GM12878 (cell line): ENCODE results near the gene DNAH17. TPM values are rescaled to one million over a fixed set of nuclear protein-coding genes. Genes with fewer than 3 reads are reported as not detected.
A peak's percentile ranks its signal among the peaks of the same experiment; 100 is the strongest.

Experiments
- ATAC-seq: fragments of 200-7000 bp; cut with Tn5 transposase; 3 replicates; pipeline ENCODE4 v1.9.1; 2020; ENCODE audit warnings: mild to moderate bottlenecking, moderate library complexity
- BruUV-seq: library from RNA; stranded (reverse); fragments of 400-500 nt; replicated peaks from 2 replicates; lab custom pipeline; 2021; lab: Mats Ljungman, UMichigan
- CTCF ChIA-PET: fragments of 300-600 bp; sonication (Branson Sonifier 250); formaldehyde crosslinking; extraction: SDS; loops from one replicate; lab custom pipeline; 2021; ENCODE audit warnings: inconsistent platforms; lab: Yijun Ruan, JAX
- POLR2A ChIA-PET: fragments of 350-600 bp; formaldehyde crosslinking; extraction: SDS; loops from one replicate; lab custom pipeline; 2021; ENCODE audit warnings: inconsistent platforms; lab: Charles Lee
- RAD21 ChIA-PET: fragments of 300-600 bp; sonication (Branson Sonifier 250); formaldehyde crosslinking; loops from one replicate; lab custom pipeline; 2023; ENCODE audit warnings: antibody characterized with exemption; ENCODE audit not compliant: unreplicated experiment; lab: Charles Lee
- SMC1A ChIA-PET: fragments of 300-600 bp; sonication (Branson Sonifier 250); formaldehyde crosslinking; loops from one replicate; lab custom pipeline; 2023; ENCODE audit not compliant: unreplicated experiment, uncharacterized antibody; lab: Charles Lee
- DNase-seq: peaks from one replicate; pipeline ENCODE4 v3.0.0-alpha.2; 2011; ENCODE audit warnings: low read depth, low spot score
- FAIRE-seq: peaks from 3 replicates; lab custom pipeline; 2011; peaks lifted over from hg19 to GRCh38; lab: Jason Lieb, UNC
- H2AFZ ChIP-seq: 2 replicates; pipeline ENCODE4 v1.6.0; 2011; ENCODE audit warnings: low read depth, low read length, control low read depth; ENCODE audit not compliant: control insufficient read depth
- H3K27ac ChIP-seq: 2 replicates; pipeline ENCODE4 v1.5.1; 2011; ENCODE audit warnings: control low read depth; ENCODE audit not compliant: control insufficient read depth, insufficient read depth
- H3K27me3 ChIP-seq, 2 experiments: replicated peaks in 1 of 2; 2 replicates each; pipeline versions ENCODE4 v1.6.0 to v1.6.1; 2011; ENCODE audit warnings: low read length in 1 of 2; ENCODE audit not compliant: control insufficient read depth in 2 of 2, insufficient read depth in 2 of 2
- H3K36me3 ChIP-seq, 2 experiments: 2 replicates each; pipeline ENCODE4 v1.5.1; 2011; ENCODE audit warnings: low read length in 1 of 2; ENCODE audit not compliant: control insufficient read depth in 2 of 2, insufficient read depth in 2 of 2
- H3K4me1 ChIP-seq: 2 replicates; pipeline ENCODE4 v1.6.1; 2011; ENCODE audit warnings: mild to moderate bottlenecking, low read length, moderate library complexity, mixed read lengths; ENCODE audit not compliant: control insufficient read depth, insufficient read depth
- H3K4me2 ChIP-seq: 2 replicates; pipeline ENCODE4 v1.6.0; 2011; ENCODE audit warnings: control low read depth; ENCODE audit not compliant: control insufficient read depth, insufficient read depth
- H3K4me3 ChIP-seq: fragments of 200-600 bp; sonication (generic); 2 replicates; pipeline ENCODE4 v1.5.1; 2016
- H3K79me2 ChIP-seq: 2 replicates; pipeline ENCODE4 v1.6.0; 2011; ENCODE audit warnings: low read length; ENCODE audit not compliant: control insufficient read depth, insufficient read depth
- H3K9ac ChIP-seq: 2 replicates; pipeline ENCODE4 v1.8.0; 2011; ENCODE audit warnings: low read length, control low read depth, mixed read lengths; ENCODE audit not compliant: control insufficient read depth, insufficient read depth
- H3K9me3 ChIP-seq: replicated peaks from 3 replicates; pipeline ENCODE4 v1.5.1; 2011; ENCODE audit warnings: mild to moderate bottlenecking, low read length; ENCODE audit not compliant: control insufficient read depth, insufficient read depth
- H4K20me1 ChIP-seq: 2 replicates; pipeline ENCODE4 v1.6.0; 2011; ENCODE audit not compliant: control insufficient read depth, insufficient read depth
- ATF7 ChIP-seq: fragments of 450-650 bp; IDR thresholded peaks from 2 replicates; pipeline ENCODE4 v1.6.1; 2016; ENCODE audit warnings: low read depth, mild to moderate bottlenecking
- CHD2 ChIP-seq: IDR thresholded peaks from 2 replicates; pipeline ENCODE4 v1.6.1; 2011; ENCODE audit warnings: low read depth, low read length, improper control_type of control experiment, borderline replicate concordance
- POLR2AphosphoS5 ChIP-seq: IDR thresholded peaks from 2 replicates; pipeline ENCODE4 v1.6.1; 2011; ENCODE audit warnings: mild to moderate bottlenecking, low read length, inconsistent platforms
- SMARCA5 ChIP-seq: fragments of 450-650 bp; IDR thresholded peaks from 2 replicates; pipeline ENCODE4 v1.6.1; 2017; ENCODE audit warnings: mild to moderate bottlenecking
- WGBS: methylation state at CpG from one replicate; pipeline ENCODE4 v1.1.6; 2016; ENCODE audit warnings: low lambda C conversion rate; ENCODE audit not compliant: insufficient replicate concordance, insufficient coverage; ENCODE audit errors: missing lambda C conversion rate; 5-methylcytosine and 5-hydroxymethylcytosine counted together
- in situ Hi-C: fragments of 300-500 bp; cut with MboI; formaldehyde crosslinking; loops from 9 replicates; pipeline ENCODE4 v1.14.3; 2018; ENCODE audit warnings: mixed read lengths
- intact Hi-C: fragments of 100-400 bp; cut with micrococcal nuclease; formaldehyde crosslinking; loops from one replicate; pipeline ENCODE4 v1.14.2; 2022; ENCODE audit not compliant: unreplicated experiment
- polyA plus RNA-seq, 11 experiments: library from polyadenylated mRNA; depleted of rRNA in 4 of 11; unstranded in 6 of 11; stranded (reverse) in 5 of 11; fragments of >200 nt; fragmentation: Nextera tagmentation in 4 of 11; fragmentation: Illumina TruSeq in 1 of 11; extraction: Ambion mirVana in 4 of 11; extraction: Trizol in 1 of 11; gene quantifications; 1 replicate in 1 of 11; 2 replicates in 10 of 11; pipeline versions ENCODE4 v1.2.1 to v1.2.3, GENCODE V29; 2011 to 2016; ENCODE audit warnings: inconsistent platforms in 2 of 11, missing spikeins in 2 of 11, low read depth in 1 of 11
- total RNA-seq, 4 experiments: library from RNA; depleted of rRNA in 3 of 4; stranded (reverse); fragments of >200 nt in 3 of 4; fragmentation: Illumina TruSeq in 1 of 4; extraction: Trizol in 1 of 4; gene quantifications; 2 replicates each; pipeline versions ENCODE4 v1.2.1 to v1.2.3, GENCODE V29; 2013 to 2021
- TF ChIP-seq, protein P1 (sequence below): IDR thresholded peaks from 2 replicates; pipeline ENCODE4 v1.6.1; 2012; ENCODE audit warnings: low read depth, low read length, improper control_type of control experiment

The DNAH17 gene
- total and polyA plus RNA-seq, 10 of the 15 experiments (the other 5 are each of a cell fraction or from before 2014, with no cell fraction given), result 0.16 to 2.9 (median 0.56) TPM

- TF ChIP-seq, protein P1, sequence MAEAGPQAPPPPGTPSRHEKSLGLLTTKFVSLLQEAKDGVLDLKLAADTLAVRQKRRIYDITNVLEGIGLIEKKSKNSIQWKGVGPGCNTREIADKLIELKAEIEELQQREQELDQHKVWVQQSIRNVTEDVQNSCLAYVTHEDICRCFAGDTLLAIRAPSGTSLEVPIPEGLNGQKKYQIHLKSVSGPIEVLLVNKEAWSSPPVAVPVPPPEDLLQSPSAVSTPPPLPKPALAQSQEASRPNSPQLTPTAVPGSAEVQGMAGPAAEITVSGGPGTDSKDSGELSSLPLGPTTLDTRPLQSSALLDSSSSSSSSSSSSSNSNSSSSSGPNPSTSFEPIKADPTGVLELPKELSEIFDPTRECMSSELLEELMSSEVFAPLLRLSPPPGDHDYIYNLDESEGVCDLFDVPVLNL, result no peak
- no peak for TF ChIP-seq ATF7
Observed at GRCh38 chr17:78476149-78476548, 101.0 kb downstream of the DNAH17 start (continued).

DNA sequence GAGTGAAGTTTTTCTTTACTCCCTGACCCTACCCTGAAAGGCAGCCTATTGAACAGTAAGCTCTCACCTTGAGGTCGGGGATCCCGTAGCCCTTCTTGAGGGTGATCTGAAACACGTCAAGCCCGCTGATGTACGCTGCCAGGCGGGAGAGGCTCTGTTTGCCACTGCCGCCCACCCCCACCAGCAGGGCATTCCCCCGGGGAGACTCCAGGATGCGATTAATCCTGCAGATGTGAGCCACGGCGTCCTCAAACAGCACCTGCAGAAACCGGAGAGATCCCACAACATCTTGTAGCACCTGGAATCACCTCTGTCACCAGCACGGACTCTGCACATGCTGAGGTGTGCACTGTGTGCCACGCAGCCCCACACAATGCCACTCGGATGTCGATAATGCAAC lies 102.0 kb downstream of the DNAH17 start:
- ChIA-PET CTCF (no interaction called here), POLR2A (no interaction called here), SMC1A (no interaction called here), RAD21 (interaction anchor here (0.5 kb wide), 1 partner anchor 250 kb away, joined by 3 read pairs; no protein-coding TSS in a partner anchor)
- Histone ChIP-seq H3K79me2 (peaks cover 29% of the 10 kb centered on the region), H3K36me3 (0 out of 4 replicates have a peak, but pooled peaks cover 0 to 3% of the 10 kb centered on the region in 2 experiments), H3K4me2 (peak overlapping the region; percentile 33; the same call in 1 of the 2 replicates), H4K20me1 (no peaks in the 10 kb centered on the region), H3K9ac (peak overlapping the region; percentile 40; the same call in 1 of the 2 replicates), H3K27ac (peak overlapping the region; percentile 91), H3K27me3 (no peaks in the 10 kb centered on the region), H3K4me3 (no peak overlapping the region), H3K4me1 (peaks cover 59% of the 10 kb centered on the region), H2AFZ (no peak overlapping the region), H3K9me3 (peaks cover 31% of the 10 kb centered on the region)
- BruUV-seq, result TSS peak; percentile 97
- in situ Hi-C loops (no loop called here), intact Hi-C loops (no loop called here)
- no peak for FAIRE-seq
- 62% methylated on average over 16 of the region's 16 CpGs for WGBS
- ATAC-seq, result no peak
- TF ChIP-seq SMARCA5 (0 out of 2 replicates have a peak, but pooled peaks have one; percentile 13), CHD2 (no peak), POLR2AphosphoS5 (peak; percentile 14; the same call in 1 of the 2 replicates)
- no peak for DNase-seq
